ENCODE data around the gene ALCAM.

The ALCAM gene

DNA sequence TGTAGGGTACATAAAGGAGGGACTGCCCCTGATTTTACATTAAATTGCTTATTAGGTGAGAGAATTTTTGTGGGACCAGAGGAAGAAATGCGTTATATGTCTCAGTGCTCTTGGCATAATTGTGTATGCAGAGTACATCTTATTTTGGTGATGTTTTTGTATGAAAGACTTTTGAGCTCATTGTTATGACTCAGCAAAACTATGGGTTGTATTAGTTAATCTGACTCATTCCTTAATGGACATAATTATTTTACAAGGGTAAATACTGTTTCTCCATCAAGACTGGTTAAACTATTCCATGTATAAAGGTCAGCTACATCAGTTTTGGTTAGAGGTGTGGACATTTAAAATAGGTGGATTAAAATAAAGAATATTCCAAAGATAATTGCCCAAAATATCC lies 156.8 kb downstream of the ALCAM start:
- TF ChIP-seq, protein P1, sequence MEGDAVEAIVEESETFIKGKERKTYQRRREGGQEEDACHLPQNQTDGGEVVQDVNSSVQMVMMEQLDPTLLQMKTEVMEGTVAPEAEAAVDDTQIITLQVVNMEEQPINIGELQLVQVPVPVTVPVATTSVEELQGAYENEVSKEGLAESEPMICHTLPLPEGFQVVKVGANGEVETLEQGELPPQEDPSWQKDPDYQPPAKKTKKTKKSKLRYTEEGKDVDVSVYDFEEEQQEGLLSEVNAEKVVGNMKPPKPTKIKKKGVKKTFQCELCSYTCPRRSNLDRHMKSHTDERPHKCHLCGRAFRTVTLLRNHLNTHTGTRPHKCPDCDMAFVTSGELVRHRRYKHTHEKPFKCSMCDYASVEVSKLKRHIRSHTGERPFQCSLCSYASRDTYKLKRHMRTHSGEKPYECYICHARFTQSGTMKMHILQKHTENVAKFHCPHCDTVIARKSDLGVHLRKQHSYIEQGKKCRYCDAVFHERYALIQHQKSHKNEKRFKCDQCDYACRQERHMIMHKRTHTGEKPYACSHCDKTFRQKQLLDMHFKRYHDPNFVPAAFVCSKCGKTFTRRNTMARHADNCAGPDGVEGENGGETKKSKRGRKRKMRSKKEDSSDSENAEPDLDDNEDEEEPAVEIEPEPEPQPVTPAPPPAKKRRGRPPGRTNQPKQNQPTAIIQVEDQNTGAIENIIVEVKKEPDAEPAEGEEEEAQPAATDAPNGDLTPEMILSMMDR (IDR thresholded peaks at IDR 0.05; ENCODE audit: control insufficient read depth, insufficient read depth, low read depth, low read length, missing control alignments): no peak
- no peak for DNase-seq (ENCODE audit: low read depth)
- no peak overlapping the region for H3K4me3 ChIP-seq (ENCODE audit: control insufficient read depth, low read depth, low read length)

DNA sequence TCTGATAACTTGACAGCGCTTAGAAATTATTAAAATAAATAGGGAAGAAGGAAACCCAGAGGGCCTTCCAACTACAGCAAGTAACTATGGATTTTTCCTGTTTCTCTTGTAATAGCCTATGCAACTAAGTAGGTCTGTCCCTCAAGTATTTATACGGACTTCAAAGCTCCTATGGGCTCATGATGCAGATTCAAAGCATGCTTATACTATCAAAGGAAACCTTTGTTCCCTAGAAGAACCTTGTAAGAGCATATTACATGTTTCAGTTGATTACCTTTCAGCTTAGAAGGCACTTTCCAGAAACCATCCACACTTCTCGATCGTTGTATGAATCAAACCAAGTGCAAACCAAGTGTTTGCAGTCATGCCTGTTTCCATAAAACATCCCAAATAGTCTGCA lies 158.8 kb downstream of the ALCAM start:
- no peak for DNase-seq (ENCODE audit: low read depth)
- H3K4me3 ChIP-seq (ENCODE audit: control insufficient read depth, low read depth, low read length): no peak overlapping the region
- TF ChIP-seq, protein P1 (IDR thresholded peaks at IDR 0.05; ENCODE audit: control insufficient read depth, insufficient read depth, low read depth, low read length, missing control alignments): no peak

DNA sequence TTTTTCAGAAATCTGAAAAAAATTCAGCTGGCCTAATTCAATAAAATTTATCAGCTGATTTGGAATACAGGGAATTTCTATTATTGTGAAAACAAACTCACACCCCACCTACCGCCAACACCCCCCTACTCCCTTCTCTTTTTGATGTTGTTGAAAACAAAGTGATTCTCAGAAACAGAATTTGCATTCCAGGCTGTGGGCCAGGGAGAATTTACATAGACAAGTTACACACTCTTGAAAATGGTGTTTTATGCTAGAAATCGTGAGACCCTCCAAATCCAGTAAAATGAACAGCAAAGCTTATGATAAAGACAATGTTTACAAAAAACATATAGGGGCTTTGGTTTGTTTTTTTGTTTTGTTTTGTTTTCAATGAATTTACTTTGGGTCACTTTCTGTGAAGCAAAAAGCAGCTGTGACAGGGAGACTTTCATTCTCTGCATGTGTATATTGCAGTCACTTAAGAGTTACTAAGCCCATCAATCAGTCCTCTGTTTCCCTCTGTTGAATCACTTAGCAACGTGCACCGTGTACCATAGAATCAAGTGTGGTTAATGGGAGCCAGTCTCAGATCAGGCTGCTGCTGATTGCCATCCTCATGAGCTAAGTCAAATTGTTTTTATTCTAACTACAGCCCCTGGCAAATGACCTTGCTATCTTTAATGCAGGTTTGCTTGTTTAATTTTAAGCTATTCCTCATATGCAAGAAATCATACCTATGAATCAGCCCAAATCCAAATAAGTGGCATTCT lies 159.8 kb downstream of the ALCAM start:
- TF ChIP-seq, protein P1 (IDR thresholded peaks at IDR 0.05; ENCODE audit: control insufficient read depth, insufficient read depth, low read depth, low read length, missing control alignments): no peak
- H3K4me3 ChIP-seq (ENCODE audit: control insufficient read depth, low read depth, low read length): no peak overlapping the region
- DNase-seq (ENCODE audit: low read depth): no peak

DNA sequence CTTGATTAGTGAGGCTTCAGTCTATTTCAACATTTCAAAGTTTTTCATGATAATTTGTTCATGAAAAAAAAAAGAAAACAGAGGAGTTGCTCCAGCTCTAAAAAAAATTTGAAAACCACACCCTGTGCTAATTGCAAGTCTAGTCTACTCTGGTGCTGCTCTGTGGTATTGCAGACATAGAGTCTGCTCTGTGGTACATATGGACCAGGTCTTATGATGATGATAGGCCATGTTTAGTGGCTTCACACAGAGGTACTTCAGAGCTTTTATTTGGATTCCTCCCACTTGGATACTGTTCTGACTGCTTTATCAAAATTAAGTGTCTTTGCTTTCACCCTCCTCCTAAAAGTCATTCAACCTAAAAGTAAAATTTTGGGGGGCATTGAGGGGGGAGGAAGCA lies 160.8 kb downstream of the ALCAM start:
- TF ChIP-seq, protein P1 (IDR thresholded peaks at IDR 0.05; ENCODE audit: control insufficient read depth, insufficient read depth, low read depth, low read length, missing control alignments): no peak

DNA sequence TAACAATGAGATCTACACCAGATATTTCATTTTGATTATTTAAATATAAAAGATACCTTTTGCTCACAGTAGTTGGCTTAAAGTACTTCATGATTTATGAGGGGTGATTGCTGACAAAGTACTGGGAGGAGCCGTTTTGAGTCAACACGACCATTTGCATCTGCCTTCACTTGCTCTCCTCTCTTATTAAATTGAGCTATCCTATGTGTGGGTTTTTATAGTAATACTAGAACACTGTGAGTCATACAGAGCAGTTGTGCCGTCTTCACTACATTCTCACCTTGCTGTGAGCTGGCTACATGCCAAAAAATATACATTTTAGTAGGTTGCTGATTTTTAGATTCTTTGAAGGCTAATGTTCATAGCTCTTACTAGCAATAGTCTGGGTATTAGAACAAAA lies 161.2 kb downstream of the ALCAM start:
- TF ChIP-seq, protein P1 (IDR thresholded peaks at IDR 0.05; ENCODE audit: control insufficient read depth, insufficient read depth, low read depth, low read length, missing control alignments): no peak
- no peak overlapping the region for H3K4me3 ChIP-seq (ENCODE audit: control insufficient read depth, low read depth, low read length)
- no peak for DNase-seq (ENCODE audit: low read depth)

More for the DNA sequence above, 160.8 kb downstream of the ALCAM start:
- no peak overlapping the region for H3K4me3 ChIP-seq (ENCODE audit: control insufficient read depth, low read depth, low read length)
- no peak for DNase-seq (ENCODE audit: low read depth)

DNA sequence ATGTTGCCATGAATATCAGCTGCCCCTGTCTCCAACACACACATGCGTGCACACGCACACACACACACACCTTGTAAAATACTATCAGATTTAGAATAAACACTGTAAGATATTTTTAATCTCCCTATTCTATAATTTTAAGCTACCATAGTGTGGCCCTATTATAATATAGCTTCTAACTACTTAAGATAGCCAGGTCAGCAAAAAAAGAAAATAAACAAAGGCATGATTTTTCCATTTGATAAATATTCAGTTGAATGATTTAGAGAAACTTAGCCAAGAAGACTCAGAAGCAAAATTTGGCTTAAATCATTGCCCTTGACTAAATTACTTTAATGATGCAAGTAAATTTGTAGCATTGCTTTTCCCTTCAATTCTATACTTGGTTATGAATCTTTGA lies 162.2 kb downstream of the ALCAM start:
- DNase-seq (ENCODE audit: low read depth): no peak
- TF ChIP-seq, protein P1 (IDR thresholded peaks at IDR 0.05; ENCODE audit: control insufficient read depth, insufficient read depth, low read depth, low read length, missing control alignments): no peak
- no peak overlapping the region for H3K4me3 ChIP-seq (ENCODE audit: control insufficient read depth, low read depth, low read length)
